Ascending aorta (tissue), 2 donors: ENCODE data around the gene KCNAB1. TPM values are rescaled to one million over a fixed set of nuclear protein-coding genes. Genes with fewer than 3 reads are reported as not detected.

ENCODE experiments used
- DNase-seq, 2 donors: peaks; one replicate each; pipeline ENCODE4 v3.0.0-alpha.2; 2019; ENCODE audit warnings: low spot score in 2 of 2
- H3K27ac ChIP-seq, 2 donors: fragments of 200-600 bp; sonication (generic); one replicate each; pipeline ENCODE4 v1.5.1; 2016 to 2017; ENCODE audit warnings: mild to moderate bottlenecking in 1 of 2
- H3K27me3 ChIP-seq: fragments of 200-600 bp; sonication (generic); one replicate; pipeline ENCODE4 v1.5.1; 2017
- H3K36me3 ChIP-seq, 2 donors: fragments of 200-600 bp; sonication (generic); one replicate each; pipeline ENCODE4 v1.5.1; 2016
- H3K4me1 ChIP-seq, 2 donors: fragments of 200-600 bp; sonication (generic); one replicate each; pipeline ENCODE4 v1.5.1; 2016 to 2017; ENCODE audit warnings: mild to moderate bottlenecking in 1 of 2
- H3K4me3 ChIP-seq, 2 donors: fragments of 200-600 bp; sonication (generic); one replicate each; pipeline ENCODE4 v1.5.1; 2016 to 2017; ENCODE audit warnings: mild to moderate bottlenecking in 1 of 2
- H3K9me3 ChIP-seq, 2 donors: fragments of 200-600 bp; sonication (generic); one replicate each; pipeline ENCODE4 v1.5.1; 2016
- CTCF ChIP-seq, 3 experiments: fragments of 200-600 bp in 2 of 3; fragments of 450-650 bp in 1 of 3; sonication (generic) in 2 of 3; IDR thresholded peaks; one replicate each; pipeline ENCODE4 v1.5.1; 2016 to 2019; ENCODE audit warnings: antibody characterized with exemption in 3 of 3, mild to moderate bottlenecking in 1 of 3, moderate library complexity in 1 of 3
- intact Hi-C: fragments of 100-400 bp; cut with DNase I; formaldehyde crosslinking; loops from one replicate; pipeline ENCODE4 v1.15.1; 2023
- total RNA-seq: library from RNA; depleted of rRNA; stranded (reverse); fragments of >200 nt; gene quantifications from one replicate; pipeline ENCODE4 v1.1.0, GENCODE V29; 2016

The KCNAB1 gene
- total RNA-seq, 1 donor from 2014 or later = 15.1 TPM

DNA sequence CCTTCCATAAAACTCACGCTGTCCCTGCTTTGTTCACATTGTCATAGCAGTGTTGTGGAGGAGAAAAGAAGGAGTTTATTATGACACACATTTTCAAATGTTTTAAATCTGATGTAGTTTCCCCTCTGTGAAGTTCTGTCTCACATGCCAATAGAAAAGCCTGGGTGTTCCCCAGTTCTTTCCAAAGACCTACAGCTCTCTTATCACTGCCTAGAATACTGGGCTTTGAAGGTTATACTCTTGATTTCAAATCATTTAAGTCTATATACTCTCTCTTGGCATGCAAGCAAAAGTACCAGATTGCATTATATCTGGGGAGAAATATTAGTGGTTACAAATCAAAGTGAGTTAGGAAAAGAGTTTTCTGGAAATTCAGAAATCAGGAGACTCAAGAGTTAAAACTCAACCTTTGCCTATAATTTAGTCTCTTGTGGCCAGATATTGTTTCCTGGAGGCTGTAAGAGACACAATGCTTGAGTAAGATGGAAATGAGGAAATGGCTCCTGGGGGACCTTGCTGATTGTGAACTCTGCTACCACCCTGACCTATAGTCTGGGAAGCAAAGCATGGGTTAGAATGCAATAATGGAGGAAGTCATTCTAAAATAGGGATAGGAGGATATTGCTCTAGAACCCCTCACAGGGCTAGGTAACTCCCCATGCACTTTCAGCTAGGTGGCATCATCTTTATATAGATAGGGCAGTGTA lies 182.8 kb downstream of the KCNAB1 start:
- Histone ChIP-seq H3K9me3 (no peaks in the 10 kb centered on the region), H3K27me3 (no peaks in the 10 kb centered on the region), H3K4me1 (peaks cover 3 to 44% of the 10 kb centered on the region in 2 donors), H3K4me3 (no peak overlapping the region), H3K36me3 (no peaks in the 10 kb centered on the region), H3K27ac (peak overlapping the region; percentile 56 to 77)
- no peak for TF ChIP-seq CTCF (IDR thresholded peaks at IDR 0.05)
- intact Hi-C loops = loop anchor here (5.0 to 10.0 kb wide), 3 partner anchors 151 to 782 kb away; no protein-coding TSS in a partner anchor
- DNase-seq = no peak

GRCh38 chr3:156304406-156304805 lies 184.0 kb downstream of the KCNAB1 start:
- peaks cover under 1 to 45% of the 10 kb centered on the region in 2 donors for H3K4me1 ChIP-seq
- H3K27ac ChIP-seq = peak overlapping the region; percentile 56 to 77
- no peaks in the 10 kb centered on the region for H3K27me3 ChIP-seq
- no peaks in the 10 kb centered on the region for H3K36me3 ChIP-seq
- intact Hi-C loops = loop anchor here (5.0 to 10.0 kb wide), 3 partner anchors 152 to 780 kb away; no protein-coding TSS in a partner anchor
- H3K9me3 ChIP-seq = no peaks in the 10 kb centered on the region
- DNase-seq = no peak
- TF ChIP-seq CTCF (IDR thresholded peaks at IDR 0.05) = no peak
- no peak overlapping the region for H3K4me3 ChIP-seq

DNA sequence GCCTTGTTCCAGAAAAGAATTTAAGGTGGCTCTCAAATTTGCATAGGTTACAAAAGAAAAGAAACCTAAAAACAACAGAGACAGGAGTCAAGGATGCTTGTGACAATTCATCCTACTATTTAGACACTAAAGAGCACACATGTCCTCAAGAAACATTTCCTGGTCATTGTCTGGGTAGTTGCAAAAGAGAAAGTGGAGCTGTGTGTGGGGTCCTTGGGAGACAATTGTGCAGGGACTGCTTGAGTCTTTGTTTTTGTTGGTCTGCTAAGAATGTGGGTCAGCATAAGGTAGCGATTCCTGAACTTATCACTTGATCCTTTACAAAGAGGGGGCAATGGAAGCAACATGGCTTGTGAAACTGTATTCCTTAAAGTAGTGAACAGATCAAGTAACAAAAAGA lies 185.3 kb downstream of the KCNAB1 start:
- TF ChIP-seq CTCF (IDR thresholded peaks at IDR 0.05) = no peak
- H3K4me3 ChIP-seq = no peak overlapping the region
- H3K4me1 ChIP-seq = peaks cover 0 to 45% of the 10 kb centered on the region in 2 donors
- intact Hi-C loops = loop anchor here (10.0 kb wide), 2 partner anchors 189 to 779 kb away; no protein-coding TSS in a partner anchor
- no peaks in the 10 kb centered on the region for H3K27me3 ChIP-seq
- H3K36me3 ChIP-seq = no peaks in the 10 kb centered on the region
- H3K9me3 ChIP-seq = no peaks in the 10 kb centered on the region
- DNase-seq = no peak
- no peak overlapping the region for H3K27ac ChIP-seq

GRCh38 chr3:156307704-156308103 lies 187.3 kb downstream of the KCNAB1 start:
- H3K9me3 ChIP-seq = no peaks in the 10 kb centered on the region
- intact Hi-C loops = loop anchor here (10.0 kb wide), 2 partner anchors 187 to 777 kb away; no protein-coding TSS in a partner anchor
- TF ChIP-seq CTCF (IDR thresholded peaks at IDR 0.05) = no peak
- peaks cover 0 to 33% of the 10 kb centered on the region in 2 donors for H3K4me1 ChIP-seq
- peak; percentile 26 to 90 for DNase-seq
- H3K4me3 ChIP-seq = no peak overlapping the region
- H3K27me3 ChIP-seq = no peaks in the 10 kb centered on the region
- H3K27ac ChIP-seq = peak overlapping the region in 1 of 2 donors; percentile 5
- no peaks in the 10 kb centered on the region for H3K36me3 ChIP-seq

DNA sequence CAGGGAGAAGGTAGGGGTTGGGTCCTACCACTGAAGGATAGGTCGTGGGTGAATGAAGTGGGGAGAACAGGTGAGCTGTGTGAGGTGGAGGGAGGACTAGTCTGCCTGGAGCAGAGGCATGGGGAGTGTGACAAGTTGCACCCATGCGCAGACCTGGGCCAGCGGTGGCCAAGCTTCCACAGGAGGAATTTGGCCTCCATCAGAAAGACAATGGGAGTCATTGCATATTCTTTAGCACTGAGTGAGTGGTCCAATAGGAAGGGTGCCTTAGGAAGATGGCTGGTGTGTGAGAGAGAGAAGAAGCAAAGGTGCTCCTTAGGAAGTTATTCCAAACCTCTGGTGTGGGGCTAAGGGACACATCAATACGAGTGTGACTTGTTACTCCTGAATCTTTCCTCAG lies 191.1 kb downstream of the KCNAB1 start:
- no peak for TF ChIP-seq CTCF (IDR thresholded peaks at IDR 0.05)
- intact Hi-C loops = no loop called here
- Histone ChIP-seq H3K9me3 (no peaks in the 10 kb centered on the region), H3K27ac (no peak overlapping the region), H3K36me3 (no peaks in the 10 kb centered on the region), H3K4me3 (no peak overlapping the region), H3K4me1 (peaks cover 0 to 9% of the 10 kb centered on the region in 2 donors), H3K27me3 (no peaks in the 10 kb centered on the region)
- no peak for DNase-seq
